HG02870 (cell line): ENCODE results near the gene USP33.
"Not testable (repeated sequence)": the region's sequence is repeated elsewhere in the genome, so short reads cannot be mapped to it uniquely, and the experiment has no call there.

Experiments
- ATAC-seq: cut with Tn5 transposase; IDR thresholded peaks from one replicate; pipeline ENCODE4 v1.9.1; 2021; ENCODE audit warnings: mild to moderate bottlenecking, moderate library complexity; ENCODE audit not compliant: unreplicated experiment

Gene USP33

GRCh38 chr1:77741316-77741715 is 18.3 kb downstream of the USP33 start:
- no peak for ATAC-seq

- ATAC-seq: no peak
Measured at GRCh38 chr1:77739235-77739634, 20.4 kb downstream of the USP33 start.

DNA sequence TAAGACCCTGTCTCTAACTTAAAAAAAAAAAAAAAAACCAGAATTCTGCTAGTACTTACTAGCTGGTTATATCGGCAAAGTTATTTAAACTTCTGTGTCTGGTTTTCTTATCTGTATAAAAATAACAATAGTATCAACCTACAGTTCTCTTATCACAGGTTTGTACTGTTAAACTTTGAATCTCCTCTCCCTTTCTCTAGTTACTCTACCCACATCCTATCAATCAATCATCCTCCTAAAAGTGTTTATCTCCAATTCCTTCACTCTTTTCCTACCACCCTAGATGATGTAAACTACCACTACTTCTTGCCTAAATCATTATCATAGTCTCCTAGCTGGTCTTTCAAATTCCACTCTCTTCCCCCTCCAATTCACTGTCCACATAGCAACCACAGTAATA is 27.6 kb downstream of the USP33 start:
- no peak for ATAC-seq

DNA sequence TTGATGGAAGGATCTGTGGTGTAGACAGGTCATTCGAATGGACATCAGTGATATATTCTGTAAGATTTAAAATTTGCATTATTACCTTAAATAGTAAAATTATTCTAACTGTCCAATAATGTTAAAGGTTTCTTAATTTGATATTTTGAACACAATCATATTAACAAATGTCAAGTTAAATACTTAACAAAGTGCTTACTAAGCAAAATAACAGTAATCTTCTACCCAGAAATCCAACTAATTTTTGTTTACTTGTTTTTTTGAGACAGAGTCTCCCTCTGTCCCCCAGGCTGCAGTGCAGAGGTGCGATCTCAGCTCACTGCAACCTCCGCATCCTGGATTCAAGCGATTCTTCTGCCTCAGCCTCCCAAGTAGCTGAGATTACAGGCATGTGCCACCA is 33.9 kb downstream of the USP33 start:
- no peak for ATAC-seq

DNA sequence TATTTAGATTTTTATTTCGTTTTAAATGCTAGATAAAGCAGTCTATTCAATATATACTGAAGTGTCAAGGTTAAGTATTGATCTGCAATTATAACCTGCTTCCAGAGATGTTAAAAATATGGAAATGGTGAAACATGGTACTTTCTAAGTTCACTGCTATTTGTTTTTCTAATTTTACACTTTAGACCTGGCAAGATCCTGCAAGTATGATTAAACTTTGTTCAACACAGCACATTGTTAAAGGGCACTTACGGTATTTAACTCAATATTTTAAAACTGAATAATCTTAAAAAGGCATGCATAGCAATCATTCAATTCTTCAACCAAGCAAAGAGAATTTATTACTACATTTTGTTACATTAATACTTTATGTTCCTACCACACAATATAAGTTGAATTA is 41.5 kb downstream of the USP33 start:
- ATAC-seq: no peak

DNA sequence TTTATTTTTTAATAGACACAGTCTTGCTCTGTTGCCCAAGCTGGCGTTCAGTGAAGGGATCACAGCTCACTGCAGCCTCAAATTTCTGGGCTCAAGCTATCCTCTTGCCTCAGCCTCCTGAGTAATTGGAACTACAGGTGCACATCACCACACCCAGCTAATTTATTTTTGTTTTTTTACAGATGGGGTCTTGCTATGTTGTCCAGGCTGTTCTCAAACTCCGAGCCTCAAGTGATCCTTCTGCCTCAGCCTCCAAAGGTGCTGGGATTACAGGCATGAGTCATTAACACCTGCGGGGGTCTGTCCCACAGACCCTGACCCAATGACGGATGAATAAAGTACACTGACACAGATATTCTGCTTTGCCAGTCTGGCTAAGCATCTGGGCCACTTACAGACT is 43.6 kb downstream of the USP33 start:
- no peak for ATAC-seq

- no peak for ATAC-seq
Measured at GRCh38 chr1:77709727-77710126, 49.9 kb downstream of the USP33 start.

- no peak for ATAC-seq
Measured at GRCh38 chr1:77706321-77706720, 53.3 kb downstream of the USP33 start.

GRCh38 chr1:77704736-77705135 is 54.9 kb downstream of the USP33 start:
- ATAC-seq: no peak

DNA sequence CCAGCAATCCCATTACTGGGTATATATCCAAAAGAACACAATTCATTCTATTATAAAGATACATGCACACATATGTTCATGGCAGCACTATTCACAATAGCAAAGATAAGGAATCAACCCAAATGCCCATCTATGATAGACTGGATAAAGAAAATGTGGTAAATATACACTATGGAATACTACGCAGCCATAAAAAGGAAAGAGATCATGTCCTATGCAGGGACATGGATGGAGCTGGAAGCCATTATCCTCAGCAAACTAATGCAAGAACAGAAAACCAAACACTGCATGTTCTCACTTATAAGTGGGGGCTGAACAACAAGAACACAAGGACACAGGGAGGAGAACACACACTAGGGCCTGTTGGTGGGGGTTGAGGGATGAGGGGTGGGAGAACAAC is 60.0 kb downstream of the USP33 start:
- ATAC-seq: not testable (repeated sequence)

- no peak for ATAC-seq
Measured at GRCh38 chr1:77697441-77697840, 62.2 kb downstream of the USP33 start.

- peak; percentile 54 for ATAC-seq
Measured at GRCh38 chr1:77688939-77689338, 70.7 kb downstream of the USP33 start.

DNA sequence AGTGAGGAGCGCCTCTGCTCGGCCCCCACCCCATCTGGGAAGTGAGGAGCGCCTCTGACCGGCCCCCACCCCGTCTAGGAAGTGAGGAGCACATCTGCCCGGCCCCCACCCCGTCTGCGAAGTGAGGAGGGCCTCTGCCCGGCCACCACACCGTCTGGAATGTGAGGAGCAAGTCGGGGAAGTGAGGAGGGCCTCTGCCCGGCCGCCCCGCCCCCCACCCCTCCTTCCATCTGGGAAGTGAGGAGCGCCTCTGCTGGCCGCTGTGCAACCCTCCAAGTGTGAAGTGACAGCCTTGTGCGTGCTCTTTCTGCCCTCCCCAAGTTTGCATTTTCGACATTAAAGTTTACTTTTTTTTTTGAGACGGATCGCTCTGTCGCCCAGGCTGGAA is 72.1 kb downstream of the USP33 start:
- no peak for ATAC-seq

- no peak for ATAC-seq
Measured at GRCh38 chr1:77686796-77687518, 72.7 kb downstream of the USP33 start.

- ATAC-seq: peak; percentile 69
Measured at GRCh38 chr1:77683160-77684148, 76.2 kb downstream of the USP33 start.

DNA sequence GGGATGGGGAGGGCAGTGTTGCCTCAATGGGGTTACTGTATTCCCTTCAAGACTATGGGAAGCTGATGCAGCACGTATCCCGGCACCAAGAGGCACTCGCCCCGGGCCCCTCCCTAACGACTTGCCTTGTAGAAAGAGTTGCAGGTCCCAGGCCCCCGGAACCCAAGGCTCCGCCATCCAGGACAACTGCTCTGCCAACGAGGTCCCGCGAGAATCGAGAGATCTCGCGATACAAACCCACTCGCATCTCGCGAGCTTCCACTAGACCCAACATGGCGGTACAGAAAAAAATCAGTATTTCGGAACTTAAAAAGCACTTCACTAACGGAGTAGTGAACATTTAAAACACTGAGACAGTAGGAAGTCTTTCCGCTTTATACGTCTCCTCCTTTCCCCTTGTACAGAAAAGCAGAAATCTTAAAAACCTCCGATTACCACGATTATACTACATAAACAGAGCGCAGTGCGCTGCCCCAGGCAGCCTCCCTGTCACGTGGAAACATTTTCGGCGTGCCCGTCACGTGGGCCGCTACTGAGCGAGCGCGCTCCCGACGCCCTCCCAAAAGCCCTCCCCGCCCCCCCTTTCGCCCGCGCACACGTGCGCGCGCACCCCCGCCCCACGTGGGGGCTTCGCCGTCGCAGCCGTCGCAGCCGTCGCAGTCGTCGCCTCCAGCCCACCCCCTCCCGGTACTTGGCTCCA is 77.0 kb downstream of the USP33 start, which contains the start of gene ZZZ3:
Gene ZZZ3, minus strand, starts transcription at position 199 of the 700 bp plus-strand sequence. CDS start 49,304 bp downstream, outside the sequence.
- ATAC-seq: peak; percentile 65

DNA sequence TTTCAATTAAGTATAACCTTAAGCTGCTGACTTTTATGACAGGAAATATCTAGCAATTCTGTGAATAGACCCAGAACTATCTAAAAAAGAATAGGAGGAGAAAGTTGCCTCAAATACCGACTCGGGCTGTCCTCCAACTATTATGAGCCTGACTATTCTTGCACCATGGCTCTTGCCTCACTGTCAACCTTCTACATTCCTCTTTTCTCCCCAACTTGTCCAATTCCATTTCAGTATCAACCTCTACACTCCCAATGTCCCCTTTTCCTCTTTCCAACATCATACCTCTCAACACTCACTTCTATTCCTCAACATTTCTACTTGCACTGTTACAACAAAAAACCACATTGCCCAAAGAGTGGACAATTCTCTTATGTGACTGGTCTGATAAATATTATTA is 79.5 kb downstream of the USP33 start:
- ATAC-seq: no peak

GRCh38 chr1:77678660-77679610 is 80.7 kb downstream of the USP33 start:
- ATAC-seq: no peak

DNA sequence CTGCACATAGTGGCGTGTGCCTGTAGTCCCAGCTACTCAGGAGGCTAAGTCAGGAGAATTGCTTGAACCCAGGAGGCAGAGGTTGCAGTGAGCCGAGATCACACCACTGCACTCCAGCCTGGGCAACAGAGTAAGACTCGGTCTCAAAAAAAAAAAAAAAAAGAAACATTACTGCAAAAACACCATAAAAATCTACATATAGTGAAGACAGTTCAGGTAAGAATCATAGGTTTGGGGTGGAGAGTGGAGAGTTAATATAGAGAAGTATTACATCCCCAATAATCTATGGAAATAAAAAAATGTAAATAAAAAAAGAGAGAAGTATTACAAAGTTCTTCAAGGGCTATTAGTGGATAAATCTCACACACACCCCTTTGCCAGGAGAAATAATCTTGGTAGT is 84.8 kb downstream of the USP33 start:
- not testable (repeated sequence) for ATAC-seq

- no peak for ATAC-seq
Measured at GRCh38 chr1:77673716-77674355, 85.8 kb downstream of the USP33 start.
